Uterus (tissue), 4 donors: ENCODE results near the gene CPN1. TPM values are rescaled to one million over a fixed set of nuclear protein-coding genes. Genes with fewer than 3 reads are reported as not detected.

Experiments used
- DNase-seq, 2 donors: peaks; one replicate each; pipeline ENCODE4 v3.0.0-alpha.2; 2019 to 2020
- H3K27ac ChIP-seq, 2 donors: fragments of 200-600 bp; sonication (generic); 1 replicate in 1 of 2; 2 replicates in 1 of 2; pipeline ENCODE4 v1.5.1; 2016 to 2018
- H3K27me3 ChIP-seq, 2 donors: fragments of 200-600 bp; sonication (generic); one replicate each; pipeline ENCODE4 v1.5.1; 2018 to 2019; ENCODE audit warnings: control low read depth in 1 of 2
- H3K36me3 ChIP-seq, 2 donors: fragments of 200-600 bp; sonication (generic); one replicate each; pipeline ENCODE4 v1.5.1; 2019; ENCODE audit warnings: control low read depth in 1 of 2
- H3K4me1 ChIP-seq, 2 donors: fragments of 200-600 bp; sonication (generic); one replicate each; pipeline ENCODE4 v1.5.1; 2018 to 2019; ENCODE audit warnings: control low read depth in 1 of 2
- H3K4me3 ChIP-seq, 2 donors: fragments of 200-600 bp; sonication (generic); 1 replicate in 1 of 2; 2 replicates in 1 of 2; pipeline ENCODE4 v1.5.1; 2018 to 2019; ENCODE audit warnings: mild to moderate bottlenecking in 1 of 2
- H3K9me3 ChIP-seq, 2 donors: fragments of 200-600 bp; sonication (generic); one replicate each; pipeline ENCODE4 v1.5.1; 2019; ENCODE audit warnings: control low read depth in 1 of 2
- CTCF ChIP-seq, 4 experiments: fragments of 200-600 bp in 2 of 4; fragments of 450-650 bp in 2 of 4; sonication (generic) in 2 of 4; IDR thresholded peaks; one replicate each; pipeline ENCODE4 v1.5.1; 2016 to 2019; ENCODE audit warnings: antibody characterized with exemption in 4 of 4, mild to moderate bottlenecking in 2 of 4, moderate library complexity in 1 of 4
- POLR2A ChIP-seq, 2 donors: fragments of 450-650 bp; IDR thresholded peaks; one replicate each; pipeline ENCODE4 v1.6.1; 2016; ENCODE audit warnings: antibody characterized with exemption in 2 of 2, mild to moderate bottlenecking in 1 of 2, moderate library complexity in 1 of 2
- intact Hi-C: fragments of 100-400 bp; cut with DNase I; formaldehyde crosslinking; loops from one replicate; pipeline ENCODE4 v1.15.1; 2023; ENCODE audit warnings: low total_unique reads
- total RNA-seq, 4 donors: library from RNA; depleted of rRNA in 3 of 4; stranded (reverse); fragments of >200 nt in 3 of 4; gene quantifications; one replicate each; pipeline versions ENCODE4 v1.1.0 to v1.2.4, GENCODE V29; 2014 to 2023
- donor health status: DM: yes; HTN: yes; CAD: no.

The CPN1 gene
- total RNA-seq, 4 donors from 2014 or later: not detected

- no peak overlapping the region for H3K4me3 ChIP-seq
- no peaks in the 10 kb centered on the region for H3K36me3 ChIP-seq
- no peak overlapping the region for H3K27ac ChIP-seq
- DNase-seq: no peak
- TF ChIP-seq CTCF (IDR thresholded peaks at IDR 0.05) (no peak), POLR2A (IDR thresholded peaks at IDR 0.05) (no peak)
- intact Hi-C loops: no loop called here
- H3K9me3 ChIP-seq: no peaks in the 10 kb centered on the region
- no peaks in the 10 kb centered on the region for H3K27me3 ChIP-seq
- H3K4me1 ChIP-seq: no peaks in the 10 kb centered on the region
These were observed 42.4 kb upstream of the CPN1 start for GRCh38 chr10:100124097-100124496.

- no peak for DNase-seq
- no peaks in the 10 kb centered on the region for H3K36me3 ChIP-seq
- no peaks in the 10 kb centered on the region for H3K9me3 ChIP-seq
- H3K4me1 ChIP-seq: no peaks in the 10 kb centered on the region
- H3K4me3 ChIP-seq: no peak overlapping the region
- TF ChIP-seq POLR2A (IDR thresholded peaks at IDR 0.05): no peak
- no peak for TF ChIP-seq CTCF (IDR thresholded peaks at IDR 0.05)
- no peak overlapping the region for H3K27ac ChIP-seq
- intact Hi-C loops: no loop called here
- no peaks in the 10 kb centered on the region for H3K27me3 ChIP-seq
These were observed 41.1 kb upstream of the CPN1 start for GRCh38 chr10:100122780-100123179.

GRCh38 chr10:100120550-100120949, 38.9 kb upstream of the CPN1 start:
- Histone ChIP-seq H3K27me3 (peaks cover 0 to 8% of the 10 kb centered on the region in 2 donors), H3K27ac (no peak overlapping the region), H3K36me3 (no peaks in the 10 kb centered on the region), H3K4me3 (no peak overlapping the region), H3K9me3 (no peaks in the 10 kb centered on the region), H3K4me1 (no peaks in the 10 kb centered on the region)
- no peak for TF ChIP-seq POLR2A (IDR thresholded peaks at IDR 0.05)
- TF ChIP-seq CTCF (IDR thresholded peaks at IDR 0.05): no peak
- no peak for DNase-seq
- intact Hi-C loops: no loop called here

- H3K4me3 ChIP-seq: no peak overlapping the region
- H3K4me1 ChIP-seq: no peaks in the 10 kb centered on the region
- H3K36me3 ChIP-seq: no peaks in the 10 kb centered on the region
- no peak for DNase-seq
- no peak for TF ChIP-seq CTCF (IDR thresholded peaks at IDR 0.05)
- no peak for TF ChIP-seq POLR2A (IDR thresholded peaks at IDR 0.05)
- no peaks in the 10 kb centered on the region for H3K9me3 ChIP-seq
- no peak overlapping the region for H3K27ac ChIP-seq
- intact Hi-C loops: no loop called here
- peaks cover 0 to 8% of the 10 kb centered on the region in 2 donors for H3K27me3 ChIP-seq
These were observed 38.1 kb upstream of the CPN1 start for GRCh38 chr10:100119726-100120125.

- no peaks in the 10 kb centered on the region for H3K36me3 ChIP-seq
These were observed 33.5 kb upstream of the CPN1 start for GRCh38 chr10:100114976-100115770.

More at GRCh38 chr10:100114976-100115770, 33.5 kb upstream of the CPN1 start:
- Histone ChIP-seq H3K4me3 (no peak overlapping the region), H3K27me3 (peaks cover 0 to 8% of the 10 kb centered on the region in 2 donors), H3K4me1 (no peaks in the 10 kb centered on the region), H3K27ac (no peak overlapping the region), H3K9me3 (no peaks in the 10 kb centered on the region)
- DNase-seq: no peak
- TF ChIP-seq POLR2A (IDR thresholded peaks at IDR 0.05) (no peak), CTCF (IDR thresholded peaks at IDR 0.05) (no peak)
- intact Hi-C loops: no loop called here
